GM23338 (cell line): ENCODE results near the gene IL1F10. TPM values are rescaled to one million over a fixed set of nuclear protein-coding genes. Genes with fewer than 3 reads are reported as not detected.

Experiments
- CREB1 ChIP-seq: fragments of 250-450 bp; sonication (Bioruptor Pico); IDR thresholded peaks from 2 replicates; pipeline ENCODE4 v1.5.0; 2020; ENCODE audit warnings: low read depth, mild to moderate bottlenecking, moderate library complexity
- EZH2 ChIP-seq: fragments of 200-600 bp; sonication (generic); IDR thresholded peaks from one replicate; pipeline ENCODE4 v1.8.0; 2017; ENCODE audit warnings: antibody characterized with exemption, mild to moderate bottlenecking, low read depth; ENCODE audit not compliant: unreplicated experiment
- JUNB ChIP-seq: IDR thresholded peaks from one replicate; pipeline ENCODE4 v1.6.1; 2016; ENCODE audit warnings: antibody characterized with exemption; ENCODE audit not compliant: unreplicated experiment
- NANOG ChIP-seq: IDR thresholded peaks from 2 replicates; pipeline ENCODE4 v1.6.1; 2016; ENCODE audit warnings: antibody characterized with exemption, borderline replicate concordance
- POLR2AphosphoS5 ChIP-seq: IDR thresholded peaks from 2 replicates; pipeline ENCODE4 v1.6.1; 2016; ENCODE audit warnings: antibody characterized with exemption, low read depth
- STAT1 ChIP-seq: IDR thresholded peaks from one replicate; pipeline ENCODE4 v1.6.1; 2016; ENCODE audit warnings: antibody characterized with exemption; ENCODE audit not compliant: unreplicated experiment
- ZNF114 ChIP-seq: fragments of 250-450 bp; sonication (Bioruptor Pico); IDR thresholded peaks from 2 replicates; pipeline ENCODE4 v1.5.0; 2020; ENCODE audit warnings: mild to moderate bottlenecking, moderate library complexity
- ZNF331 ChIP-seq: fragments of 250-450 bp; sonication (Bioruptor Pico); IDR thresholded peaks from 2 replicates; pipeline ENCODE4 v1.5.0; 2020; ENCODE audit warnings: low read depth, mild to moderate bottlenecking, moderate library complexity
- polyA plus RNA-seq: library from polyadenylated mRNA; unstranded; fragments of >200 nt; fragmentation: Nextera tagmentation; extraction: Ambion mirVana; gene quantifications from 2 replicates; pipeline ENCODE4 v1.2.1, GENCODE V29; 2016
- small RNA-seq: library from RNA; depleted of rRNA; stranded (forward); fragments of <200 nt; gene quantifications from one replicate; pipeline ENCODE3, GENCODE V24; 2014; ENCODE audit warnings: low replicate concordance
- total RNA-seq: library from RNA; depleted of rRNA; stranded (reverse); fragments of >200 nt; shearing (Covaris generic); gene quantifications from 2 replicates; pipeline ENCODE4 v1.2.3, GENCODE V29; 2014; rRNA removed
- TF ChIP-seq, protein P1 (sequence below), 2 experiments: fragments of 200-600 bp in 1 of 2; sonication (generic) in 1 of 2; conservative IDR thresholded peaks; 2 replicates each; pipeline versions ENCODE4 v1.5.1 to v1.6.1; 2016 to 2017; ENCODE audit warnings: antibody characterized with exemption in 2 of 2, low read depth in 2 of 2, mild to moderate bottlenecking in 2 of 2, moderate library complexity in 1 of 2
- TF ChIP-seq, protein P2 (sequence below): IDR thresholded peaks from 2 replicates; pipeline ENCODE4 v1.6.1; 2016; ENCODE audit warnings: antibody characterized with exemption

The IL1F10 gene
- total and polyA plus RNA-seq, 2 experiments from 2014 or later = not detected

DNA sequence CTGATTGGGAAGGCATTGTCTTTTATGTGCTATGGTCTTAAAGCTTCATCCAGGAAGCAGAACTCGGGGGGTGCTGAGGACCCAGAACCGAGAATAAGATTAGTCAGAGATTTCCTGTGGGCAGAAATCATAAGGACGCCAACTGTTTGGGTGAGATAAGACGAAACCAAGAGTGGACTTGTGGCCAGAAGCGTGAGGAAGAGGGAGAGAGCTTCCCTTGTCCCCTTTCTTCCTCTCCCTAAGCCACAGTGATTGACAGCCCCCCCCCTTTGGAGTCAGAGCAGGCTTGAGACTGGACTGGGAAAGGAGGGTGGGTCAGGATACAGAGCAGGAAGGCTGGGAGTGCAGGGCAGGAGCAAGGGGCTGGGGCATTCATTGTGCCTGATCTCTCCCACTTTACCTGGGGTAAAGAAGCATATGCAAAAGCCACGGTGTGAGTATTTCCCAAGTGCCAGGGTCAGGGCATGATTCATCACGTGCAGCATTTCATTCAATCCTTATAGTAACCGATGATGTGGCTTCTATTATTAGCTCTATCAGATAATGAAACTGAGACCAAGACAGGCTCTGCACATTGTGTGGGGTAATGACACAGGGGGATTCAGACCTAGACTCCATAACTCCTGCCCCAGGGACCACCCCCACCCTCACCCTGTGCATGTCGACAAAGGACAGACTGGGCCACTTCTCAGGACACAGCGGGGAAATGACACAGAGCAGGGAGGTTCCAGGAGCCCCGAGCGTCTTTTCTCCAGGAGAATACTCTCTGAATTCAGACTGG is 56.6 kb downstream of the IL1F10 start (continued):
- TF ChIP-seq STAT1 (no peak), POLR2AphosphoS5 (no peak), EZH2 (no peak), ZNF331 (CRISPR knock-in tag) (no peak), ZNF114 (no peak), JUNB (no peak), CREB1 (no peak), NANOG (no peak)
- TF ChIP-seq, protein P1, sequence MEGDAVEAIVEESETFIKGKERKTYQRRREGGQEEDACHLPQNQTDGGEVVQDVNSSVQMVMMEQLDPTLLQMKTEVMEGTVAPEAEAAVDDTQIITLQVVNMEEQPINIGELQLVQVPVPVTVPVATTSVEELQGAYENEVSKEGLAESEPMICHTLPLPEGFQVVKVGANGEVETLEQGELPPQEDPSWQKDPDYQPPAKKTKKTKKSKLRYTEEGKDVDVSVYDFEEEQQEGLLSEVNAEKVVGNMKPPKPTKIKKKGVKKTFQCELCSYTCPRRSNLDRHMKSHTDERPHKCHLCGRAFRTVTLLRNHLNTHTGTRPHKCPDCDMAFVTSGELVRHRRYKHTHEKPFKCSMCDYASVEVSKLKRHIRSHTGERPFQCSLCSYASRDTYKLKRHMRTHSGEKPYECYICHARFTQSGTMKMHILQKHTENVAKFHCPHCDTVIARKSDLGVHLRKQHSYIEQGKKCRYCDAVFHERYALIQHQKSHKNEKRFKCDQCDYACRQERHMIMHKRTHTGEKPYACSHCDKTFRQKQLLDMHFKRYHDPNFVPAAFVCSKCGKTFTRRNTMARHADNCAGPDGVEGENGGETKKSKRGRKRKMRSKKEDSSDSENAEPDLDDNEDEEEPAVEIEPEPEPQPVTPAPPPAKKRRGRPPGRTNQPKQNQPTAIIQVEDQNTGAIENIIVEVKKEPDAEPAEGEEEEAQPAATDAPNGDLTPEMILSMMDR (conservative IDR thresholded peaks at IDR 0.05; ENCODE audit: low read depth in 2 of 2) = no peak
- TF ChIP-seq, protein P2, sequence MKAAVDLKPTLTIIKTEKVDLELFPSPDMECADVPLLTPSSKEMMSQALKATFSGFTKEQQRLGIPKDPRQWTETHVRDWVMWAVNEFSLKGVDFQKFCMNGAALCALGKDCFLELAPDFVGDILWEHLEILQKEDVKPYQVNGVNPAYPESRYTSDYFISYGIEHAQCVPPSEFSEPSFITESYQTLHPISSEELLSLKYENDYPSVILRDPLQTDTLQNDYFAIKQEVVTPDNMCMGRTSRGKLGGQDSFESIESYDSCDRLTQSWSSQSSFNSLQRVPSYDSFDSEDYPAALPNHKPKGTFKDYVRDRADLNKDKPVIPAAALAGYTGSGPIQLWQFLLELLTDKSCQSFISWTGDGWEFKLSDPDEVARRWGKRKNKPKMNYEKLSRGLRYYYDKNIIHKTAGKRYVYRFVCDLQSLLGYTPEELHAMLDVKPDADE = no peak

Small RNA genes within 50 kb of the gene (small RNA-seq; reads per million reads assigned to genes)
- gene RNU6-1180P = 0.12 reads per million

Other genes starting within 250 kb of the IL1F10 start
- gene IL1B, start 231.2 kb upstream of the IL1F10 start, total RNA-seq = not detected in 2 replicates
- gene IL1B, start 231.2 kb upstream of the IL1F10 start, polyA plus RNA-seq = 0.14 TPM in 1 of 2 replicates, not detected in the other
- gene IL37, start 156.8 kb upstream of the IL1F10 start, total RNA-seq = not detected in 2 replicates
- gene IL37, start 156.8 kb upstream of the IL1F10 start, polyA plus RNA-seq = not detected in 2 replicates
- gene IL36G, start 90.0 kb upstream of the IL1F10 start, total RNA-seq = 0.70 TPM in 1 of 2 replicates, not detected in the other
- not detected in 2 replicates for gene IL36G, start 90.0 kb upstream of the IL1F10 start, polyA plus RNA-seq
- gene IL36A, start 62.5 kb upstream of the IL1F10 start, total RNA-seq = not detected in 2 replicates
- not detected in 2 replicates for gene IL36A, start 62.5 kb upstream of the IL1F10 start, polyA plus RNA-seq
- gene IL36B, start 15.1 kb upstream of the IL1F10 start, total RNA-seq = not detected in 2 replicates
- gene IL36B, start 15.1 kb upstream of the IL1F10 start, polyA plus RNA-seq = not detected in 2 replicates
- gene IL36RN, start 8.8 kb upstream of the IL1F10 start, total RNA-seq = not detected in 2 replicates
- not detected in 2 replicates for gene IL36RN, start 8.8 kb upstream of the IL1F10 start, polyA plus RNA-seq
- not detected in 2 replicates for gene IL1RN, start 59.6 kb downstream of the IL1F10 start, total RNA-seq
- not detected in 2 replicates for gene IL1RN, start 59.6 kb downstream of the IL1F10 start, polyA plus RNA-seq
- 0.66 and 1.1 TPM in 2 replicates for gene PSD4, start 106.0 kb downstream of the IL1F10 start, total RNA-seq
- gene PSD4, start 106.0 kb downstream of the IL1F10 start, polyA plus RNA-seq = 0.06 and 0.19 TPM in 2 replicates
- gene PAX8, start 211.0 kb downstream of the IL1F10 start, total RNA-seq = 0.16 and 0.21 TPM in 2 replicates
- gene PAX8, start 211.0 kb downstream of the IL1F10 start, polyA plus RNA-seq = 0.32 and 0.43 TPM in 2 replicates